ENCODE results near the gene PHF5A. TPM values are rescaled to one million over a fixed set of nuclear protein-coding genes. Genes with fewer than 3 reads are reported as not detected.
"Not testable (repeated sequence)": the region's sequence is repeated elsewhere in the genome, so short reads cannot be mapped to it uniquely, and the experiment has no call there.

PHF5A gene
- total RNA-seq, 1 donor, result 34.5 TPM

GRCh38 chr22:41488596-41489385, 20.3 kb upstream of the PHF5A start:
- DNase-seq (ENCODE audit: low read depth in 2 of 3, low spot score in 2 of 3), result no peak

GRCh38 chr22:41488076-41488475, 19.6 kb upstream of the PHF5A start:
- no peak for DNase-seq (ENCODE audit: low read depth in 2 of 3, low spot score in 2 of 3)

- DNase-seq (ENCODE audit: low read depth in 2 of 3, low spot score in 2 of 3), result no peak
Observed at GRCh38 chr22:41487037-41487935, 18.8 kb upstream of the PHF5A start.

GRCh38 chr22:41485033-41485432, 16.5 kb upstream of the PHF5A start:
- DNase-seq (ENCODE audit: low read depth in 2 of 3, low spot score in 2 of 3), result no peak

GRCh38 chr22:41482319-41482935, 13.9 kb upstream of the PHF5A start:
- DNase-seq (ENCODE audit: low read depth in 2 of 3, low spot score in 2 of 3), result no peak

GRCh38 chr22:41481925-41482318, 13.4 kb upstream of the PHF5A start:
- no peak for DNase-seq (ENCODE audit: low read depth in 2 of 3, low spot score in 2 of 3)

- DNase-seq (ENCODE audit: low read depth in 2 of 3, low spot score in 2 of 3), result no peak
Observed at GRCh38 chr22:41481131-41481830, 12.8 kb upstream of the PHF5A start.

- no peak for DNase-seq (ENCODE audit: low read depth in 2 of 3, low spot score in 2 of 3)
Observed at GRCh38 chr22:41480397-41480735, 11.9 kb upstream of the PHF5A start.

GRCh38 chr22:41479671-41480396, 11.3 kb upstream of the PHF5A start:
- DNase-seq (ENCODE audit: low read depth in 2 of 3, low spot score in 2 of 3), result no peak

GRCh38 chr22:41478891-41479521, 10.5 kb upstream of the PHF5A start:
- no peak for DNase-seq (ENCODE audit: low read depth in 2 of 3, low spot score in 2 of 3)

- no peak for DNase-seq (ENCODE audit: low read depth in 2 of 3, low spot score in 2 of 3)
Observed at GRCh38 chr22:41478473-41478872, 10.0 kb upstream of the PHF5A start.

GRCh38 chr22:41474872-41475451, 6.5 kb upstream of the PHF5A start:
- DNase-seq (ENCODE audit: low read depth in 2 of 3, low spot score in 2 of 3), result no peak

GRCh38 chr22:41471568-41471967, 3.1 kb upstream of the PHF5A start:
- no peak for DNase-seq (ENCODE audit: low read depth in 2 of 3, low spot score in 2 of 3)

GRCh38 chr22:41470886-41471285, 2.4 kb upstream of the PHF5A start:
- DNase-seq (ENCODE audit: low read depth in 2 of 3, low spot score in 2 of 3), result no peak

- DNase-seq (ENCODE audit: low read depth in 2 of 3, low spot score in 2 of 3), result peak in 1 of 3 donors; percentile 37
Observed at GRCh38 chr22:41469218-41469851, 843 bp upstream of the PHF5A start.

GRCh38 chr22:41461901-41462300, 6.6 kb downstream of the PHF5A start:
- no peak for DNase-seq (ENCODE audit: low read depth in 2 of 3, low spot score in 2 of 3)

- not testable (repeated sequence) for DNase-seq (ENCODE audit: low read depth in 2 of 3, low spot score in 2 of 3)
Observed at GRCh38 chr22:41460071-41460470, 8.4 kb downstream of the PHF5A start.

GRCh38 chr22:41459431-41459830, 9.1 kb downstream of the PHF5A start:
- no peak for DNase-seq (ENCODE audit: low read depth in 2 of 3, low spot score in 2 of 3)

GRCh38 chr22:41458161-41458728, 10.2 kb downstream of the PHF5A start:
- DNase-seq (ENCODE audit: low read depth in 2 of 3, low spot score in 2 of 3), result no peak

Data from hematopoietic multipotent progenitor cell (in vitro differentiated cells).